Measurements from ENCODE around the gene PPID.
"Not testable (repeated sequence)": the region's sequence is repeated elsewhere in the genome, so short reads cannot be mapped to it uniquely, and the experiment has no call there.

The PPID gene

GRCh38 chr4:158673633-158674032 lies 49.6 kb downstream of the PPID start:
- in situ Hi-C loops (cut with HindIII; ENCODE audit: low pct_ligation_motif_present, low pct_unique_long_range_greater_than_20kb, low sequenced_read_pairs): no loop called here
- no peak for DNase-seq

GRCh38 chr4:158671915-158672806 lies 51.0 kb downstream of the PPID start, which contains the start of gene ETFDH:
TSS of gene ETFDH (plus strand) at chr4:158672296. CDS start at chr4:158672457, 161 bp downstream.
- in situ Hi-C loops (cut with HindIII; ENCODE audit: low pct_ligation_motif_present, low pct_unique_long_range_greater_than_20kb, low sequenced_read_pairs): no loop called here
- DNase-seq: peak; percentile 98

- DNase-seq: no peak
- in situ Hi-C loops (cut with HindIII; ENCODE audit: low pct_ligation_motif_present, low pct_unique_long_range_greater_than_20kb, low sequenced_read_pairs): no loop called here
Observed at GRCh38 chr4:158671665-158671914, 51.6 kb downstream of the PPID start, which contains the start of gene C4orf46. TSS of gene C4orf46 (minus strand) at chr4:158671887. CDS start at chr4:158671801, 86 bp downstream.

- peak; percentile 65 for DNase-seq
- in situ Hi-C loops (cut with HindIII; ENCODE audit: low pct_ligation_motif_present, low pct_unique_long_range_greater_than_20kb, low sequenced_read_pairs): no loop called here
Observed at GRCh38 chr4:158670975-158671664, 52.1 kb downstream of the PPID start.

GRCh38 chr4:158669310-158669709 lies 53.9 kb downstream of the PPID start:
- DNase-seq: no peak
- in situ Hi-C loops (cut with HindIII; ENCODE audit: low pct_ligation_motif_present, low pct_unique_long_range_greater_than_20kb, low sequenced_read_pairs): no loop called here

GRCh38 chr4:158667651-158668198 lies 55.5 kb downstream of the PPID start:
- in situ Hi-C loops (cut with HindIII; ENCODE audit: low pct_ligation_motif_present, low pct_unique_long_range_greater_than_20kb, low sequenced_read_pairs): no loop called here

GRCh38 chr4:158666892-158667291 lies 56.3 kb downstream of the PPID start:
- in situ Hi-C loops (cut with HindIII; ENCODE audit: low pct_ligation_motif_present, low pct_unique_long_range_greater_than_20kb, low sequenced_read_pairs): no loop called here
- no peak for DNase-seq

More at GRCh38 chr4:158667651-158668198, 55.5 kb downstream of the PPID start:
- peak; percentile 53 for DNase-seq

GRCh38 chr4:158664806-158665205 lies 58.4 kb downstream of the PPID start:
- in situ Hi-C loops (cut with HindIII; ENCODE audit: low pct_ligation_motif_present, low pct_unique_long_range_greater_than_20kb, low sequenced_read_pairs): no loop called here
- DNase-seq: no peak

GRCh38 chr4:158663707-158664625 lies 59.2 kb downstream of the PPID start:
- DNase-seq; in situ Hi-C loops (cut with HindIII; ENCODE audit: low pct_ligation_motif_present, low pct_unique_long_range_greater_than_20kb, low sequenced_read_pairs): not testable (repeated sequence)

- in situ Hi-C loops (cut with HindIII; ENCODE audit: low pct_ligation_motif_present, low pct_unique_long_range_greater_than_20kb, low sequenced_read_pairs); DNase-seq: not testable (repeated sequence)
Observed at GRCh38 chr4:158663255-158663654, 59.9 kb downstream of the PPID start.
